A549 (cell line): Measurements from ENCODE around the gene CCL1. TPM values are rescaled to one million over a fixed set of nuclear protein-coding genes. Genes with fewer than 3 reads are reported as not detected.
"Not testable (repeated sequence)": the region's sequence is repeated elsewhere in the genome, so short reads cannot be mapped to it uniquely, and the experiment has no call there.

ENCODE experiments used
- ATAC-seq, 2 experiments: fragments of 200-7000 bp in 1 of 2; fragments of >200 bp in 1 of 2; cut with Nextera tagmentation in 1 of 2; cut with Tn5 transposase in 1 of 2; 3 replicates each; pipeline versions ENCODE4 v1.8.0 to v1.9.1; 2018 to 2020; ENCODE audit warnings: mild to moderate bottlenecking in 1 of 2, moderate library complexity in 1 of 2
- CTCF ChIA-PET: fragments of 300-600 bp; sonication (Branson Sonifier 250); formaldehyde crosslinking; extraction: SDS; loops from one replicate; lab custom pipeline; 2021; ENCODE audit warnings: antibody characterized with exemption, inconsistent platforms; lab: Yijun Ruan, JAX
- POLR2A ChIA-PET: fragments of 350-600 bp; formaldehyde crosslinking; extraction: SDS; loops from one replicate; lab custom pipeline; 2021; ENCODE audit warnings: antibody characterized with exemption, inconsistent platforms; lab: Yijun Ruan, JAX
- DNase-seq, 2 experiments: peaks; one replicate each; pipeline versions ENCODE4 v3.0.0 to v3.0.0-alpha.2; 2011 to 2016; ENCODE audit warnings: low read depth in 1 of 2, low spot score in 1 of 2
- FAIRE-seq: peaks from 2 replicates; lab custom pipeline; 2011; peaks lifted over from hg19 to GRCh38; lab: Jason Lieb, UNC
- H3K27ac ChIP-seq, 2 experiments: fragments of >200 bp; sonication (Bioruptor Twin); formaldehyde crosslinking; 3 replicates each; pipeline ENCODE4 v1.5.1; 2016 to 2017
- H3K4me1 ChIP-seq: fragments of >200 bp; sonication (Bioruptor Twin); formaldehyde crosslinking; 3 replicates; pipeline ENCODE4 v1.6.1; 2016
- H3K4me2 ChIP-seq: fragments of >200 bp; sonication (Bioruptor Twin); formaldehyde crosslinking; 3 replicates; pipeline ENCODE4 v1.6.1; 2016
- H3K4me3 ChIP-seq: fragments of >200 bp; sonication (Bioruptor Twin); formaldehyde crosslinking; 3 replicates; pipeline ENCODE4 v1.5.1; 2016
- H3K9me3 ChIP-seq: fragments of >200 bp; sonication (Bioruptor Twin); formaldehyde crosslinking; 3 replicates; pipeline ENCODE4 v1.6.1; 2016
- ATOH8 ChIP-seq: fragments of 250-450 bp; sonication (Bioruptor Pico); IDR thresholded peaks from 2 replicates; pipeline ENCODE4 v1.5.0; 2020; ENCODE audit warnings: low read depth, mild to moderate bottlenecking, moderate library complexity
- CBX8 ChIP-seq: fragments of 200-600 bp; sonication (generic); IDR thresholded peaks from 2 replicates; pipeline ENCODE4 v1.6.1; 2016
- CTCF ChIP-seq: fragments of >200 bp; sonication (Bioruptor Twin); formaldehyde crosslinking; IDR thresholded peaks from 3 replicates; pipeline ENCODE4 v1.5.1; 2016
- ELK1 ChIP-seq: fragments of 150-350 bp; IDR thresholded peaks from 2 replicates; pipeline ENCODE4 v1.6.1; 2014; ENCODE audit warnings: low read depth, mild to moderate bottlenecking, low read length
- ESRRA ChIP-seq: fragments of 150-350 bp; IDR thresholded peaks from 2 replicates; pipeline ENCODE4 v1.6.1; 2014; ENCODE audit warnings: mild to moderate bottlenecking, low read length, borderline replicate concordance
- HOXA7 ChIP-seq: fragments of 250-450 bp; sonication (Bioruptor Pico); IDR thresholded peaks from 2 replicates; pipeline ENCODE4 v1.5.0; 2020; ENCODE audit warnings: mild to moderate bottlenecking, moderate library complexity
- HOXB13 ChIP-seq: fragments of 250-450 bp; sonication (Bioruptor Pico); IDR thresholded peaks from 2 replicates; pipeline ENCODE4 v1.5.0; 2020; ENCODE audit warnings: low read depth, mild to moderate bottlenecking, moderate library complexity
- KDM1A ChIP-seq: fragments of 200-600 bp; sonication (generic); IDR thresholded peaks from 2 replicates; pipeline ENCODE4 v1.6.1; 2016; ENCODE audit warnings: low read depth, mild to moderate bottlenecking
- KDM5A ChIP-seq: fragments of 200-600 bp; sonication (generic); IDR thresholded peaks from 2 replicates; pipeline ENCODE4 v1.6.1; 2016; ENCODE audit warnings: antibody characterized with exemption, mild to moderate bottlenecking
- MAFK ChIP-seq: fragments of 450-650 bp; IDR thresholded peaks from 2 replicates; pipeline ENCODE4 v1.6.1; 2014; ENCODE audit not compliant: partially characterized antibody
- NR3C1 ChIP-seq: fragments of >200 bp; sonication (Bioruptor Twin); formaldehyde crosslinking; IDR thresholded peaks from 3 replicates; pipeline ENCODE4 v1.6.1; 2017
- POLR2AphosphoS2 ChIP-seq: conservative IDR thresholded peaks from 2 replicates; pipeline ENCODE4 v1.6.1; 2012; ENCODE audit warnings: low read length, improper control_type of control experiment, inconsistent platforms
- RCOR1 ChIP-seq: fragments of 150-350 bp; IDR thresholded peaks from 2 replicates; pipeline ENCODE4 v1.6.1; 2014; ENCODE audit warnings: antibody characterized with exemption, low read length, low read depth
- REST ChIP-seq: fragments of 200-600 bp; sonication (generic); IDR thresholded peaks from 2 replicates; pipeline ENCODE4 v1.6.1; 2016; ENCODE audit warnings: antibody characterized with exemption, mild to moderate bottlenecking, moderate library complexity
- RNF2 ChIP-seq: fragments of 200-600 bp; sonication (generic); IDR thresholded peaks from 2 replicates; pipeline ENCODE4 v1.6.1; 2016; ENCODE audit warnings: low read depth, mild to moderate bottlenecking, antibody characterized with exemption, moderate library complexity, borderline replicate concordance
- SMC3 ChIP-seq: fragments of >200 bp; sonication (Bioruptor Twin); formaldehyde crosslinking; IDR thresholded peaks from 3 replicates; pipeline ENCODE4 v1.6.1; 2018; ENCODE audit warnings: inconsistent platforms
- ZC3H11A ChIP-seq: fragments of 450-650 bp; IDR thresholded peaks from 2 replicates; pipeline ENCODE4 v1.6.1; 2014; ENCODE audit warnings: antibody characterized with exemption, mild to moderate bottlenecking
- ZFP36 ChIP-seq: fragments of 450-650 bp; IDR thresholded peaks from 2 replicates; pipeline ENCODE4 v1.6.1; 2014; ENCODE audit warnings: borderline replicate concordance; ENCODE audit not compliant: partially characterized antibody
- ZNF302 ChIP-seq: fragments of 250-450 bp; sonication (Bioruptor Pico); IDR thresholded peaks from 2 replicates; pipeline ENCODE4 v1.9.0; 2021; ENCODE audit warnings: inconsistent platforms, mild to moderate bottlenecking, moderate library complexity
- WGBS: methylation state at CpG from one replicate; pipeline ENCODE4 v1.1.6; 2017; ENCODE audit errors: missing lambda C conversion rate; 5-methylcytosine and 5-hydroxymethylcytosine counted together
- polyA plus RNA-seq, 4 experiments: library from polyadenylated mRNA; depleted of rRNA in 3 of 4; stranded (reverse); fragments of >200 nt; fragmentation: RNase III in 1 of 4; extraction: RNeasy Plus Mini Kit Qiagen cat#74134 plus additional on column Dnase treatment in 1 of 4; gene quantifications; 2 replicates in 3 of 4; 3 replicates in 1 of 4; pipeline ENCODE4 v1.2.3, GENCODE V29; 2011 to 2017

The CCL1 gene
- polyA plus RNA-seq, 2 of the 4 experiments (the other 2 are of a cell fraction): not detected

GRCh38 chr17:34337701-34338100 is 25.3 kb downstream of the CCL1 start:
- H3K9me3 ChIP-seq: no peaks in the 10 kb centered on the region
- no peak overlapping the region for H3K27ac ChIP-seq
- FAIRE-seq (no peak), DNase-seq (no peak), ATAC-seq (no peak)
- WGBS: 2% methylated on average over 1 of the region's 1 CpG
- POLR2A ChIA-PET: no interaction called here
- no peaks in the 10 kb centered on the region for H3K4me1 ChIP-seq
- TF ChIP-seq ZFP36 (no peak), ATOH8 (CRISPR knock-in tag) (no peak), RCOR1 (no peak), CBX8 (no peak), KDM5A (no peak), SMC3 (no peak), POLR2AphosphoS2 (no peak), NR3C1 (no peak), HOXB13 (no peak), HOXA7 (no peak), MAFK (no peak), REST (no peak), KDM1A (no peak), ZC3H11A (no peak), ELK1 (no peak), RNF2 (no peak), ZNF302 (CRISPR knock-in tag) (no peak), CTCF (no peak), ESRRA (no peak)
- no peak overlapping the region for H3K4me3 ChIP-seq
- CTCF ChIA-PET: no interaction called here
- no peak overlapping the region for H3K4me2 ChIP-seq

GRCh38 chr17:34327580-34327979 is 35.5 kb downstream of the CCL1 start:
- not testable (repeated sequence) for H3K4me3 ChIP-seq, ATAC-seq
- 33% methylated on average over 4 of the region's 4 CpGs for WGBS

More at GRCh38 chr17:34327580-34327979, 35.5 kb downstream of the CCL1 start:
- H3K4me1 ChIP-seq, DNase-seq, FAIRE-seq, H3K27ac ChIP-seq, H3K4me2 ChIP-seq, POLR2A ChIA-PET, CTCF ChIA-PET, H3K9me3 ChIP-seq: not testable (repeated sequence)
